ENCODE measurements around the gene MDM2.

The MDM2 gene

DNA sequence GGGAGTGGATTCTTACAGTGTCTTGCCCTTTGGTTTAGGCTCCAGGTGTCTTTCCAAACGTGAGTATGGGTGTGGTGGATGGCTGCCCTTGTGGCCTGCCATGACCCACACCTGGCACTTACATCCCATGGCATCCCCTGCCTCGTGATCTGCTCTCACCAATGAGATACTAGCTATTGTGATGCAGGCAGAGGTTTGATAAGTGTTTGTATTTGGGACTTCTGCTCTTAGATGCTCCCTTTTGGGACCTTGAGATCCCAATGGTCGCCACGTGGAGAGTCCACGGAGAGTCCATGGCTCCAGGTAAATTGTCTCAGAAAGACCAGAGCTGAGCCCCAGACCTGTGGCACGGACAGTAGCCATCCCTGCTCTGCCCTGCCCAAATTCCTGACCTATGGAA is 62.5 kb downstream of the MDM2 start:
- no peaks in the 10 kb centered on the region for H3K36me3 ChIP-seq (ENCODE audit: insufficient read depth, low read length)
- 0 out of 2 replicates have a peak, but pooled peaks cover 6% of the 10 kb centered on the region for H3K4me1 ChIP-seq (ENCODE audit: insufficient read depth, low read length)
- H3K27ac ChIP-seq (ENCODE audit: low read depth, low read length) = no peak overlapping the region
- no peaks in the 10 kb centered on the region for H3K27me3 ChIP-seq (ENCODE audit: insufficient read depth, low read length)
- H3K9ac ChIP-seq (ENCODE audit: low read depth, low read length) = no peak overlapping the region
- no peaks in the 10 kb centered on the region for H3K9me3 ChIP-seq (ENCODE audit: insufficient read depth, low read depth, low read length)
- H3K4me3 ChIP-seq (ENCODE audit: low read length) = no peak overlapping the region
- WGBS = 92% methylated on average over 6 of the region's 6 CpGs

DNA sequence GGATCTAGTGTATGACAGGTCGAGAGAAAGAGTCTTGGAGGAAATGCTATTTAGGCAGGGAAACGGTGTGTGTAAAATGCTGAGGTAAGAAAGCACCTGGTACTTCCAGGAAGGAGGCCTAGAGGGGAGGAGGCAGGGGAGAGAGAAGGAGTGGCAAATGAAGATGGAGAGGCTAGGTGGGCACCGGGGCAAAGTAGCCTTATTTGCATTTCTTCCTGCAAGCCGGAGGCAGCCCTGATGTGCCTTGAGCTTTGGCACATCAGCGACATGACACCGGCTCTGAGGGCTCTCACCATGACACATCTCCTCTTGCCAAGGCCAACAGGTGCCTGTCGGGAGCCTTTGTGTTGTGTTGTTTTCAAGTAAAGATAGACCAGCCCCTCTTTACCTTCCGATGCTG is 63.4 kb downstream of the MDM2 start:
- Histone ChIP-seq H3K4me1 (ENCODE audit: insufficient read depth, low read length) (0 out of 2 replicates have a peak, but pooled peaks cover 6% of the 10 kb centered on the region), H3K36me3 (ENCODE audit: insufficient read depth, low read length) (no peaks in the 10 kb centered on the region), H3K27me3 (ENCODE audit: insufficient read depth, low read length) (no peaks in the 10 kb centered on the region), H3K4me3 (ENCODE audit: low read length) (no peak overlapping the region), H3K9ac (ENCODE audit: low read depth, low read length) (no peak overlapping the region), H3K27ac (ENCODE audit: low read depth, low read length) (no peak overlapping the region), H3K9me3 (ENCODE audit: insufficient read depth, low read depth, low read length) (no peaks in the 10 kb centered on the region)
- WGBS = 80% methylated on average over 8 of the region's 8 CpGs

DNA sequence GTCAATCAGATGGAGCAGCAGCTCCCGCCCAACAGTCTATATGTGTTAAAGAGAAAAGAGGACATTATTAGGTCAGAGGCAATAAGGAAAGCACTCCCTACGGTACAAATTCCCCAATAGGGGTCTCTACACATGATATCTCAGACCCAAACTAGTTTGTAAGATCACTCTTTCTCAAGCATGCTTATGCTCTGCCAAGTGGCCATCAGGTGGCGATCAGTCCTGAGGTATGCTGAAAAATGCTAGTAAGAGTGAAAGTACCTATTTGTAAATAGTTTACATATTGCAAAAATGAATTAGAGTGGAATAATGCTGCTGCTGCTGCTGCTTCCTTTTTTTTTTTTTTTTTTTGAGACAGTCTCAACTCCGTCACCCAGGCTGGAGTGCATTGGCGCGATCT is 63.9 kb downstream of the MDM2 start:
- no peaks in the 10 kb centered on the region for H3K27me3 ChIP-seq (ENCODE audit: insufficient read depth, low read length)
- no peaks in the 10 kb centered on the region for H3K9me3 ChIP-seq (ENCODE audit: insufficient read depth, low read depth, low read length)
- H3K9ac ChIP-seq (ENCODE audit: low read depth, low read length) = no peak overlapping the region
- H3K4me1 ChIP-seq (ENCODE audit: insufficient read depth, low read length) = 0 out of 2 replicates have a peak, but pooled peaks cover 6% of the 10 kb centered on the region
- H3K36me3 ChIP-seq (ENCODE audit: insufficient read depth, low read length) = no peaks in the 10 kb centered on the region
- no peak overlapping the region for H3K4me3 ChIP-seq (ENCODE audit: low read length)
- no peak overlapping the region for H3K27ac ChIP-seq (ENCODE audit: low read depth, low read length)
- 78% methylated on average over 6 of the region's 6 CpGs for WGBS

DNA sequence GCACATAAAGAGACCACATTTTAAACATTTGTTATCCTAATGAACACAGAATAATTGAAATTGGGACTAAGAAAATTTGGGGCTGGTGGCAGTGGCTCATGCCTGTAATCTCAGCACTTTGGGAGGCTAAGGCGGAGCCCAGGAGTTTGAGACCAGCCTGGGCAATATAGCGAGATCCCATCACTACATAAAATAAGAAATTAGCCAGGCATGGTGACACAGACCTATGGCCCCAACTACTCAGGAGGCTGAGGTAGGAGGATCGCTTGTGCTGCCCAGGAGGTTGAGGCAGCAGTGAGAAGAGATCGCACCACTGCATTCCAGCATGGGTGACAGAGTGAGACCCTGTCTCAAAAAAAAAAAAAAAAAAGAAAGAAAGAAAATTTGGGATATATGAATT is 65.3 kb downstream of the MDM2 start:
- H3K9ac ChIP-seq (ENCODE audit: low read depth, low read length) = no peak overlapping the region
- no peaks in the 10 kb centered on the region for H3K36me3 ChIP-seq (ENCODE audit: insufficient read depth, low read length)
- H3K4me3 ChIP-seq (ENCODE audit: low read length) = no peak overlapping the region
- no peaks in the 10 kb centered on the region for H3K4me1 ChIP-seq (ENCODE audit: insufficient read depth, low read length)
- no peak overlapping the region for H3K27ac ChIP-seq (ENCODE audit: low read depth, low read length)
- 92% methylated on average over 4 of the region's 4 CpGs for WGBS
- no peaks in the 10 kb centered on the region for H3K27me3 ChIP-seq (ENCODE audit: insufficient read depth, low read length)
- no peaks in the 10 kb centered on the region for H3K9me3 ChIP-seq (ENCODE audit: insufficient read depth, low read depth, low read length)

DNA sequence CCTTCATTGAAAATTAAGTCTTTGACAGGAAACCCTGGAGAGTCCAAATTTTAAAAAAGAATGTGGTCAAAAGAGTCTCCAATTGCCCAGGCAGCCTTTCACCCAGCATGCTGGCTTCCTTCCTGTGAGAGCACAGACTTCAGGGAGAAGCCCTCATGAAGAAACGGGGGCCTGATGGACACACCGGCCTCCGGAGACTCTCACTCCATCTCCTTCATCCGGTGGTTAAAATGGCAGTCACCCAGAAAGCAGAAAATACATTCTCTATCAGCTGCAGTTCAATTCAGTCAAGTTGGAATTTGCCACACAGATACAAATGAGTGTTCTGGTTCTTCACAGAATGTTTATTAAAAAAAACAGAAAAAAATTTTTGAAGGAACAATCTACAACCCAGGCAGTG is 68.5 kb downstream of the MDM2 start:
- Histone ChIP-seq H3K9me3 (ENCODE audit: insufficient read depth, low read depth, low read length) (no peaks in the 10 kb centered on the region), H3K27ac (ENCODE audit: low read depth, low read length) (no peak overlapping the region), H3K27me3 (ENCODE audit: insufficient read depth, low read length) (no peaks in the 10 kb centered on the region), H3K4me3 (ENCODE audit: low read length) (no peak overlapping the region), H3K36me3 (ENCODE audit: insufficient read depth, low read length) (no peaks in the 10 kb centered on the region), H3K9ac (ENCODE audit: low read depth, low read length) (no peak overlapping the region), H3K4me1 (ENCODE audit: insufficient read depth, low read length) (no peaks in the 10 kb centered on the region)
- 86% methylated on average over 4 of the region's 4 CpGs for WGBS

DNA sequence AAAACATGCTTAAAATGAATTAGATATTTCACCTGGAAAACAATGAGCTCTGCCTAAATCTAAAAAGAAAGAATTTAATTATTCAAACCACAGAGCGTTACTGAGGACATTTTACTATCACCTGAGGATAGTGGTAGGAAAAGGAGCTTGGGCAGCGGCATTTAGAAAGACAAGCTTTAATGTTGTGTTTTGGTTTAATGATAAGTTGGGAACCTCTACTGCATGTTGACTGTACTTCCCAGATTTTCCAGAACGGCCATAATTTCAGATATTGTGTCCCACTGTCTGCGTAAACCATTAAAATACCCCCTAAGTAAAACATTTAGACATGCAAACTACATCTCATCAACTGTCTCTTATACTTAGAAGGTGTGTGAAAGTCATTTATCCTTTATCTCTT is 69.6 kb downstream of the MDM2 start:
- no peak overlapping the region for H3K27ac ChIP-seq (ENCODE audit: low read depth, low read length)
- 92% methylated on average over 4 of the region's 4 CpGs for WGBS
- no peaks in the 10 kb centered on the region for H3K9me3 ChIP-seq (ENCODE audit: insufficient read depth, low read depth, low read length)
- H3K4me3 ChIP-seq (ENCODE audit: low read length) = no peak overlapping the region
- no peaks in the 10 kb centered on the region for H3K36me3 ChIP-seq (ENCODE audit: insufficient read depth, low read length)
- no peak overlapping the region for H3K9ac ChIP-seq (ENCODE audit: low read depth, low read length)
- no peaks in the 10 kb centered on the region for H3K4me1 ChIP-seq (ENCODE audit: insufficient read depth, low read length)
- no peaks in the 10 kb centered on the region for H3K27me3 ChIP-seq (ENCODE audit: insufficient read depth, low read length)

- 94% methylated on average over 4 of the region's 4 CpGs for WGBS
- no peaks in the 10 kb centered on the region for H3K27me3 ChIP-seq (ENCODE audit: insufficient read depth, low read length)
- no peaks in the 10 kb centered on the region for H3K36me3 ChIP-seq (ENCODE audit: insufficient read depth, low read length)
- H3K4me1 ChIP-seq (ENCODE audit: insufficient read depth, low read length) = no peaks in the 10 kb centered on the region
- H3K9ac ChIP-seq (ENCODE audit: low read depth, low read length) = no peak overlapping the region
- H3K9me3 ChIP-seq (ENCODE audit: insufficient read depth, low read depth, low read length) = no peaks in the 10 kb centered on the region
- H3K4me3 ChIP-seq (ENCODE audit: low read length) = no peak overlapping the region
- H3K27ac ChIP-seq (ENCODE audit: low read depth, low read length) = no peak overlapping the region
Measured at GRCh38 chr12:68878283-68878682, 70.3 kb downstream of the MDM2 start.

DNA sequence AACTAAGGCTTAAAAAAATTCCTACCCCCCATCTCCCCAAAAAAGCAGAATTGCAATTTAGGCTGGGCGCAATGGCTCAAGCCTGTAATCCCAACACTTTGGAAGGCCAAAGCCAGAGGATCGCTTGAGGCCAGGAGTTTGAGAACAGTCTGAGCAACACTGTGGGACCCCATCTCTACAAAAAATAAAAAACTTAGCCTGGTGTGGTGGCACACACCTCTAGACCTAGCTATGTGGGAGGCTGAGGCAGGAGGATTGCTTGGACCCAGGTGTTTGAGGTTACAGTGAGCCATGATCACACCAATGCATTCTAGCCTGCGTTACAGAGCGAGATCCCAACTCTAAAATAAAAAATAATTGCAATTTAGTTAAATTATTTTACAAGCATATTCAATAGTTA is 70.9 kb downstream of the MDM2 start:
- Histone ChIP-seq H3K27me3 (ENCODE audit: insufficient read depth, low read length) (no peaks in the 10 kb centered on the region), H3K36me3 (ENCODE audit: insufficient read depth, low read length) (no peaks in the 10 kb centered on the region), H3K27ac (ENCODE audit: low read depth, low read length) (no peak overlapping the region), H3K4me3 (ENCODE audit: low read length) (no peak overlapping the region), H3K9me3 (ENCODE audit: insufficient read depth, low read depth, low read length) (no peaks in the 10 kb centered on the region), H3K9ac (ENCODE audit: low read depth, low read length) (no peak overlapping the region), H3K4me1 (ENCODE audit: insufficient read depth, low read length) (no peaks in the 10 kb centered on the region)
- 95% methylated on average over 2 of the region's 4 CpGs for WGBS

DNA sequence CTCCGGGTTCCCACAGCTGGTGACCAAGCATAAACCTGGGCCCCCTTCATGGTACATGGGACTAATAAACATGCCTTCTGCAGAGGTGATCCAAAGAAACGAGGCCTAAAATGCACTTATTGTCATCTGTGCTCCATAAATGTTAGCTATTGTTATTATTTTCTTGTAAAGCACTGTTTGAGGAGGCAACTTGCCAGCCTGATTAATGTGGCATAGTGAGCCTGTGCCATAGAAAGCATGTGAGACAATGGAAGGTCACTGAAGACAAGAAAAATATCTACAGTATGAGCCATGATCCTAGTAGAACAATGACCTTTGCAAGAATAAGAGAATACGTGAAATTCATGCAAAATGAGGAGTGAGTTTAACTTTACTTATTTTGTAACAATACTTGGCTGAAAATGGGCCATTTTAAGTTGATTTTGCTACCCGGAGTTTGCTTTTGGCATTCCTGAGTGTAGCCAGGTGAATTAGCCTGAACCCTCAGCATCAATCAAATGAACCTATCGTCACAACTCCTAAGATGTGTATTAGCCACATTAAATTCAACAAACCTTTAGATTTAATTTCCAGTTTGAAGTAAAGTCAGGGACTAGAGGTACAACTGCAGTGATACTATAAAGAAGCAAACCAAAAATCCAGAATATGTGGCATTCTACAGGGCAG is 72.8 kb downstream of the MDM2 start:
- no peaks in the 10 kb centered on the region for H3K27me3 ChIP-seq (ENCODE audit: insufficient read depth, low read length)
- no peak overlapping the region for H3K4me3 ChIP-seq (ENCODE audit: low read length)
- H3K9me3 ChIP-seq (ENCODE audit: insufficient read depth, low read depth, low read length) = no peaks in the 10 kb centered on the region
- H3K9ac ChIP-seq (ENCODE audit: low read depth, low read length) = no peak overlapping the region
- WGBS = 92% methylated on average over 5 of the region's 5 CpGs
- H3K4me1 ChIP-seq (ENCODE audit: insufficient read depth, low read length) = no peaks in the 10 kb centered on the region
- no peak overlapping the region for H3K27ac ChIP-seq (ENCODE audit: low read depth, low read length)
- no peaks in the 10 kb centered on the region for H3K36me3 ChIP-seq (ENCODE audit: insufficient read depth, low read length)

DNA sequence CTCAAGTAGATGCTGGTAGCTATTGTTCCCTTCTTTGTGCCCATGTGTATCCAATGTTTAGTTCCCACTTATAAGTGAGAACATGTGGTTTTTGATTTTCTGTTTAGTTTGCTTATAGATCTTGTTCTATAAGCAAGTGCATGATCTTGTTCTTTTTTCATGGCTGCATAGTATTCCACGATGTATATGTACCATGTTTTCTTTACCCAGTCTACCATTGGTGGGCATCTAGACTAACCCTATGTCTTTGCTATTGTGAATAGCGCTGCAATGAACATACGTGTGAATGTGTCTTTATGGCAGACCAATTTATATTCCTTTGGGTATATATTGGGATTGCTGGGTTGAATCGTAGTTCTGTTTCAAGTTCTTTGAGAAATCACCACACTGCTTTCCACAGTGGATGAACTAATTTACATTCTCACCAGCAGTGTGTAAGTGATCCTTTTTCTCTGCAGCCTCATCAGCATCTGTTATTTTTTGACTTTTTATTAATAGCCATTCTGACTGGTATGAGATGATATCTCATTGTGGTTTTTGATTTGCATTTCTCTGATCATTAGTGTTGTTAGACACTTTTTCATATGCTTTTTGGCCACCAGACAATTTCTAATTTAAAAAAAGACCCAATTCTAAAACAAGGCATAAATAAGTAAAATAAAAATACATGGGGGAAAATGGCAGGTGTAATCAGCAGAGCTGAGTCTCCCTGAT is 74.4 kb downstream of the MDM2 start:
- WGBS = 97% methylated on average over 3 of the region's 4 CpGs
- H3K4me3 ChIP-seq (ENCODE audit: low read length) = no peak overlapping the region
- H3K4me1 ChIP-seq (ENCODE audit: insufficient read depth, low read length) = no peaks in the 10 kb centered on the region
- no peaks in the 10 kb centered on the region for H3K36me3 ChIP-seq (ENCODE audit: insufficient read depth, low read length)
- H3K9me3 ChIP-seq (ENCODE audit: insufficient read depth, low read depth, low read length) = no peaks in the 10 kb centered on the region
- H3K27ac ChIP-seq (ENCODE audit: low read depth, low read length) = no peak overlapping the region
- H3K27me3 ChIP-seq (ENCODE audit: insufficient read depth, low read length) = no peaks in the 10 kb centered on the region
- no peak overlapping the region for H3K9ac ChIP-seq (ENCODE audit: low read depth, low read length)

- no peak overlapping the region for H3K4me3 ChIP-seq (ENCODE audit: low read length)
- no peaks in the 10 kb centered on the region for H3K9me3 ChIP-seq (ENCODE audit: insufficient read depth, low read depth, low read length)
- no peak overlapping the region for H3K27ac ChIP-seq (ENCODE audit: low read depth, low read length)
- no peak overlapping the region for H3K9ac ChIP-seq (ENCODE audit: low read depth, low read length)
- WGBS = 91% methylated on average over 3 of the region's 3 CpGs
- no peaks in the 10 kb centered on the region for H3K4me1 ChIP-seq (ENCODE audit: insufficient read depth, low read length)
- H3K36me3 ChIP-seq (ENCODE audit: insufficient read depth, low read length) = no peaks in the 10 kb centered on the region
- no peaks in the 10 kb centered on the region for H3K27me3 ChIP-seq (ENCODE audit: insufficient read depth, low read length)
Measured at GRCh38 chr12:68883151-68883550, 75.2 kb downstream of the MDM2 start.
